ENCODE data around the gene SALL4.
"Not testable (repeated sequence)": the region's sequence is repeated elsewhere in the genome, so short reads cannot be mapped to it uniquely, and the experiment has no call there.

Gene SALL4

DNA sequence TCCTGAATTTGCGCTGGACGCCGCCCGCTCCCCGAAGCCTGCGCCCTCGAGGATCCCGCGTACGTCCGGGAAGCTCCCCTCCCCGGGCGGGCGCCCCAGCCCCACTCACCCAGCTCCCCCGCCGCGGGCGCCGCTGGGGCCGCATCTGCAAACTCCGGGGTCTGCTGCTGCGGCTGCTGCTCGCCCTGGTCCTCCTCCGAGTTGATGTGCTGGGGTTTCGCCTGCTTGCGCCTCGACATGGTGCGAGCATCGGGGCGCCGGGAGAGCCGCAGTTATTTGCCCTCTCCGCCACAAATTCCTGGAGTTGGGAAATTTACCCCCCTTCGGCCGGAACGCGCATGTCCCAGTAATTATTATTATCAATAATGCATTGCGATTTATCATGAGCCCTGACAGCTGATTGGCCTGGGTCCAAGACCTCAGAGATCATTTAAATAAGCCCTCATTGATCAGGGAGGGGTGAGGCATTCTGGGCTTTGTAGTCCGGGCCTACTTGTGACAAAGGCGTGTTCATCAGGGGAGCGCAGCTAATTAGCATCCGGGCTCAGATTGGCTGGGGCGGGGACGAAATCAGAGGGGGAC is at the start of gene SALL4:
Gene SALL4, minus strand, starts transcription at position 352 of the 582 bp plus-strand sequence. Its CDS starts 113 bp downstream, at position 239.
- no peak for DNase-seq

DNA sequence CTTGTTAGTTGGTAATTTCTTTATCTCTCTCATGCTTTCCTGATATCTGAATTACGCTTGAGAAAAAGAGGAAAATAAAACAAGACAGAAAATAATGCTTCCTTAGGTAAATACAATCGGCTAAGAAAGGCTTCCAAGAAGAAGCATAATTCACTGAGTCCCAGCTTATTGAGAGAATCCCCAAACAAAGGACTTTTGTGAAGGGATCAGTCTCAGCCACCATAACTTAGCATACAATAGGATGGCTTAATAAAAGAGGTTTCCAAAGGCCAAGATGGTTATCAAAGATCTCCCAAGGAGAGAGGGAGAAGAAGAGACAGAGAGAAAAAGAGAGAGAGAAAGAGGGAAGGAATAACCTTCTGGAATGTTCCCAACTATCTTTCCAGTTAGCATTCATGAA is 46.0 kb upstream of the SALL4 start:
- DNase-seq: no peak

DNA sequence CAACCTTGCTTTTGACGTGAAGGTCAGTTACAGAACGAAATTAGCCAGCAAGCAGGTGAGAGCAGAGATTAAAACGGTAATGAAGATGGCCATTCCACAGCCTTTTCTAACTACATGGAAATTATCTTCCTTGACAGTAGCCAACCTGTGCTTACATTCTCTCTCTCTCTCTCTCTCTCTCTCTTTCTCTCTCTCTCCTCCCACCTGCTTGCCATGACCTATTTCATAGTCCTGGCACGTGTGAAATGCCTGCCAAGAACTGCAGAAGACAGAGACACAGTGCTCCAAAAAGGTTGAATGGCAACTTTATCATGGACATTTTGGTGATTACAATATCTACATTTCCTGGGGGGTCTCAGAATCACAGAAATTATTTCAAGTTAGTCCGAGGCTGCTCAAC is 38.5 kb upstream of the SALL4 start:
- no peak for DNase-seq

DNA sequence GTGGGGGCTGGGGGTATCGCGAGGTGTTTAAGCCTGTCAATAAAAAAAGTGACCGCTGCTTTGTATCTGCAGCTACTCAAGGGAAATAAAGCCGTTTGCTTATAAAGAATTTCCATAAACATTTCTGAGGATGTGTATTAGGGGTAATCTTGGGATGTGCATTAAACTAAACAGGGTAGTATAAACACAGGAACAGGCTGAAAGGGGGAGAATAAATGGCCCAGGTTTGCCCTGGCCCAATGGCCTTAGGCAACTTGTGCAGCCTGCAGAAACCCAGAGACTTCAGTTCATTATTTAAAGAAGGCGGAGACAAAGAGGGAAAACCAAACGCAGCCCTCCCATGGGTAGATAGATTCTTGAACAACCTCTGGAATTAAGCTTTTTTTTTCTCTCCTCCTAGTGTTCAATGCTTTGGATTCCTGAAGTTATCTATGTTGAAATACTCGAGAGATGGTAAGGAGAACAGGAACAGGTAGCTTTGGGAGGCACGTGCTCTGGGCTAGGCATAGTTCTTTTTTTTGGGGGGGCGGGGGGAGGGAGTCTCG is 35.6 kb upstream of the SALL4 start:
- no peak for DNase-seq

DNA sequence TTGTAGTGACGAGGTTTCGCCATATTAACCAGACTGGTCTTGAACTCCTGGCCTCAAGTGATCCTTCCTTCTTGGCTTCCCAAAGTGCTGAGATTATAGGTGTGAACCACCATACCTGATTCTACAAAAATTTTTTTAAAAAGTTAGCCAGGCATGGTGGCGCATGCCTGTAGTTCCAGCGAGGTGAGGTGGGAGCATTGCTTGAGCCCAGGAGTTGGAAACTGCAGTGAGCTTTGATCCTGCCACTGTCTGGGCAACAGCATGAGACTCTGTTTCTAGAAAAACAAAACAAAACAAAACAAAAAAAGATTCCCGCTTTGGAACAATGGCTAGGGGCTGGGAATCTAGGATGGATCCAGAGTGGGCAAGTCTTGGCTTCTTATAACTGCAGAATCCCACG is 35.1 kb upstream of the SALL4 start:
- no peak for DNase-seq

DNA sequence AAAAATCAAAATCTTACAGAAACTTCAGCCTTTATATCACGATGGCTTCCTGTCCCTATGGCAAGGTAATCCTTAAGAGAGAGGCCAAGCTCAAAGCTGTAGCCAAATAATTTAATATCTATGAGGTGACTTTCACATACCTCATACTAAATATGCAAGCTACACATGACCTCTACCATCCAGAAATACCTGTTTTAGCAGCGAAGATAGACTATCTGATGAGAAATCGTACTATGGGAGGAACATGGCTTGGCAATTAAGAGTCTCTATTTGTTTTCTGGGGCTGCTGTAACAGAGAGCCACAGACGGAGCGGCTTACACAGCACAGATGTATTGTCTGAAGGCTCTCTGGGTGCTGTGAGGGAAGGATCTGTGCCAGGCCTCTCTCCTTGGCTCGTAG is 31.0 kb upstream of the SALL4 start:
- no peak for DNase-seq

DNA sequence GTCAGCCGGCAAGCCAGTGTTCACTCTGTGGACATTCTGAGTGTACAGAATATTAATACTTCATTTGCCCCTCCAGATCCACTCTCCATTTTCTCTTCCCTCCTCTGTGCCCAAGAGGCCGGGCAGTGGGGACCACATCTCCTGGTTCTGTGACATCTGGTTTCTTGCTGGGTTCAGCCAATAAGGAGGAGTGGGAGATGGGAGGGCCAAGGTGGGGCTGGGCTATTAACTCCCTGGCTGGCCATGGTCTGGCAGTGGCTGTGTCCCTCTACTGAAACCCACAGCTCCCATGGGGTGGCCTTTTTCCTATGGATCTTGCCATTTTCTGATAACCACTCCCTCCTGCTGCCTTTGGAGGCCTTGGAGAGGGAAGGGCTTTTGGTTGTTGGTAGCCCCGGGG is 30.0 kb upstream of the SALL4 start:
- no peak for DNase-seq

DNA sequence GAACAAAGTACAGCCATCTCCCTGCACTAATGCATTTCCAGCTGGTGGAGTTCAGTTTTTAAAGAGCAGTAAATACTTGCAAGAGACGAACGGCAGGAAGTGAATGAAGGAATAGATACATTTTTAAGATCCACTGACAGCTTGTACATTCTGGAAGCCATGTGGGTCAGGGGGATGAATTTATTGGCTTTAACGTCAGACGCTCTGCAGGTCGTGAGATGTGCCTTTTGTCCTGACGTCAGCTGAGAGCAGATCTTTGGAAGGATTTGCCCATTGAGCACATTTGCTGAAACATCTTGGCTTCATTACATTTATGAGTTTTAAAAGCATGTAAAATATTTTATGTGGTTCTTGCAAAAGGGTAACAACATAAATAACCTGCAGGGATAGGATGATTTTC is 29.5 kb upstream of the SALL4 start:
- DNase-seq: no peak

DNA sequence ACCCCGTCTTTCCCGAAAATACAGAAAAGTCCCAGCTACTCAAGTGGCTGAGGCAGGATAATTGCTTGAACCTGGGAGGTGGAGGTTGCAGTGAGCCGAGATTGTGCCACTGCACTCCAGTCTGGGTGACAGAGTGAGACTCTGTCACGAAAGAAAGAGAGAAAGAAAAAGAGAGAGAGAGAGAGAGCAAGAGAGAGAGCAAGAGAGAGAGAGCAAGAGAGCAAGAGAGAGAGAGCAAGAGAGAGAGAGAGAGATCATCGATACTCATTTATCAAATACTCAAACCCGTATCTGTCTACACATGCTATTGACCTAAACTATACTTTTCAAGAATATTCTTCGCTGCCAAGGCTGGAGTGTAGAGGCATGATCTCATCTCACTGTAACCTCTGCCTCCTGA is 28.2 kb upstream of the SALL4 start:
- no peak for DNase-seq

DNA sequence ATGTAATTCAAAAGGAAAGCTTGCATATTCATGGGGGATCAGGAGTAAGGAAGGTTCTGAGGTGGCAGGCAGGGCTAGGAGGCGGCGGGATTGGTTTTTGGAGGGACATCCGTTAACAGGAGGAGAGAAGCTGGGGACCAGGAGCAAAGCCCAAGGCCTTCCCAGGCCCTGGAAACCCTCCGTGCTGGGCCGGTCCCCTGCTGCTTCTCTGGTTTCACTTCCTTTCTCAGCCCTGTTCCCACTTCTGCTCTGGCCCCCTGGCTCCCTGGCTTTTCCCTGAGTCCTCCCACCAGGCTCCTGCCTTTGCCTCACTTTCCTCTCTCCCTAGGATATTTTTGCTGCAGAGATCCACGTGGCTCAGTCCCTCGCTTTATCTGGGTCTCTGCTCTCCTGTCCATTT is 26.4 kb upstream of the SALL4 start:
- DNase-seq: no peak

DNA sequence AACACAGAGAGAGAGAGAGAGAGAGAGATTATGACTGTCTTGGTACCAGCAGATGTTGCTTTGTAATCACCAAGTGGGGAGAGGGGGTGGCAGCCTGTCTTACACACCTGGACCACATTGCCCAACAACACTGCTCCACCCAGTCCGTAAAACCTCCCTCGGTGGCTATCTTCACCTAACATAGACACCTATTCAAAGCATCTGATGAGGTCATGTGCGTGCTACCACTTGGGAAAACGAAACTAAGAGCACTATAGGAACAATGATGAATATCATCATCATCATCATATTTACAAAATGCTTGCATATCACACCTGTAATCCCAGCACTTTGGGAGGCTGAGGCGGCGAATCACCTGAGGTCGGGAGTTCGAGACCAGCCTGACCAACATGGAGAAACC is 24.1 kb upstream of the SALL4 start:
- DNase-seq: no peak

DNA sequence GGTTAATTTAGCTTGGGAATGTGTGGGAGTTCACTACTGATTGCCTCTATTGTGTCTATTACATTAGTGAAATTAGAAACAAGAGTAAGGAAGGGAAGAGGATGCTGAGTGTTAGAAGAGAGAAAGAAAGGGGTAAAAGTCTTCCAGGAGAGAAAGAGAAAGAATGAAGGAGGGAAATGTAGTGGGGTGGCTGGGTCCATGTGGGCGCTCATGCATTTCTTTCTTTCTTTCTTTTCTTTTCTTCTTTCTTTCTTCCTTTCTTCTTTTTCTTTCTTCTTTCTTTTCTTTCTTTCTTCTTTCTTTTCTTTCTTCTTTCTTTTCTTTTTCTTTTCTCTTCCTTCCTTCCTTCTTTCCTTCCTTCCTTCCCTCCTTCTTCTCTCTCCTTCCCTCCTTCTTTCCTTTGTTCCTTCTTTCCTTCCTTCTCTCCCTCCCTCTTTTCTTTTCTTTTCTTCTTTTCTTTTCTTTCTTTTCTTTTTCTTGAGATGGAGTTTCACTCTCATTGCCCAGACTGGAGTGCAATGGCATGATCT is 16.2 kb upstream of the SALL4 start:
- DNase-seq: no peak

DNA sequence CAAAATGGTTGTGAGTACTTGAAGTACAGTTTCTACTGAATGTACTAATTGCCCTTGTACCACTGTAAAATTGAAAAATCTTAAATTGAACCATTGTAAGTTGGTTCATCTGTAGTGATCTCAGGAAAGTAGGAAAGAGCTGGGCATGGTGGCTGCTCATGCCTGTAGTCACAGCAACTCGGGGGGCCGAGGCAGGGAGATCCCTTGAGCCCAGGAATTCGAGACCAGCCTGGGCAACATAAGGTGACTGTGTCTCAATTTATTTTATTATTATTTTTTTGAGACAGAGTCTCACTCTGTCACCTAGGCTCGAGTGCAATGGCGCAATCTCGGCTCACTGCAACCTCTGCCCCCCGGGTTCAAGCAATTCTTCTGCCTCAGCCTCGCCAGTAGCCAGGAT is 14.5 kb upstream of the SALL4 start:
- not testable (repeated sequence) for DNase-seq

DNA sequence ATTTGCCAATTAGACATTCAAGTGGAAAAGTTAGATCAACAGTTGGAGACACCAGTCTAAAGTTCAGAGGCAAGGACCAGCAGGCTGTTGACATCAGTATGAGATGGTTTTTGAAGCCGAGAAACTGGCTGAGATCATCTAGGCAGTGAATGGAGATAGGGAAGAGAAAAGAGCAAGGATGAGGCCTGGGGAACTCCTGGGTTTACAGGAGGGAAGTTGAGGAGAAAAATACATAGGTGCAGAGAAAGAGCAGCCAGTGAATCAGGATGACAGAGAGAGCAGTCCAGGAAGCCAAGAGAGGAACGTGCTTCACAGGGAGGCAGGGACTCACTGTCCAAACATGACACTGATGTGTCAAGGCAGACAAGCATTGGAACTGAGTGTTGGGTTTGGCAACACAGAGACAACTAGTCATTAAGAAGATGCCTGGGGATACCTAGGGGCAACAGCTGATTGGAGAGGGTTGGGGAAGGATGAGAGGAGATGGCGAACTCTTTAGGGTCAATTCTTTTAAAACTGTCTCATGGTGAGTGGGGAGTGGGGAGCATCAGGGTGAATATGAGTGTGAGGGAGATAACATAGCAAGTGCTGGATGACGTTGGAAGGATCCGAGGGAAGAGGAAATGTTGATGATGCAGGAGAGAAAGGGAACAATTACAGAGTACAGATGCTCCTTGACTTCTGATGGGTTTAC is 13.2 kb upstream of the SALL4 start:
- DNase-seq: no peak

DNA sequence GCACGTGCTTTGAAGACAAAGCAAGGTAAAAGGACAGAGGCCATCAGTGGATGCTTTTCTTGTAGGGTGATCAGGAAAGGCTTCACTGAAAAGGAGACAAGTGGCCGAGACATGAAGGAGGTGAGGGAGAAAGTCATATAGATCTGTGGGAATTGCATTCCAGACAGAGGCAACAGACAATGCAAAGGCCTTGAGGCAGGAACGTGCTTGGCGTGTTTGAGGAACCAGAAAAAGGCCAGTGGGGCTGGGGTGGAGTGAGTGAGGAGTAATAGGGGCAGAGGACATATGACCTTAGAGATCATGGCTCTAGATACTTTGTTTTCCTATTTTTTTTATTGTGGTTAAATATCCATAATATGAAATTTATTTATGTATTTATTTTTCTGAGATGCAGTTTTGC is 10.5 kb upstream of the SALL4 start:
- no peak for DNase-seq

DNA sequence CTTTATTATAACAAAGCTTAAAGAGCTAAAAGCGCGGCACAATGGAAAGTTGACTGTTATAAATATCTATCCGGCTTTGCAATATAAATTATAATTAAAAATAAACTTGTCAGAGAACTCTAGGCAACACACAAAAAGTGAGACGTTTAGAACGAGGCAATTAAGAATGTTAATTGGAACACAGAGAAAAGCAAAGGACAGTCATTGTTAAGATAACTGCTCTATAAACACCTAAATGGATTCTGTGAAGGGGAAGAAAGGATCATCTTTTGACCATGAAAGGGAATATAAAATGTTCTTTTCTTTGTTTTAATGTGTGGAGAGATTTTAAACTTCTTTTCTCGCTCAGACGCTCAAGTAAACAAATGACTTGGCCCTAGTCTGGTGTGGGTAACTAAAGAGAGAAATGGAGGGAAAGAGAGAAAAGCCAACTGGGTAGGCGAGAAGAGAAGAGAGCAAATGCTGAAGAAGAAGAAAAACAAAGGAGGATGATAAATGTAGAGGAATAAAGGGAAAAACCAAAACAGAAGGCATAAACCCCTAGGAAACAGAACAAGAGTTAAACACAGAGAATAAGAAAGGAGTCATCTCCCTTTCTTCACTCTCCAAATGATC is 9.3 kb upstream of the SALL4 start:
- DNase-seq: no peak

DNA sequence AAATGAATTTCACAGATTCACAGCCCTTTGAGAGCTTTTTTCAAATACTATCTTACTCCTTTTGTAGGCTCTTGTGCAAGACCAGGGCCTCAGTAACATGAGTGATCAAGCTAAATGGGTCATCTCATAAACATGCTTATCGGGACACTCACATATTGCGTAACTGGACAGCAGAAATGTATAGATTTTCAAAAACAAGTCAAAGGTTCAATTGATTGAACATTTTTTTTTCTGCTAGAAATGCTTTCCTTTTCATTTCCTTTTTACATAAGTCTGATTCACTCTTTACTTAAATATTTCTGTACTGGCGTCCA is 8.7 kb upstream of the SALL4 start:
- no peak for DNase-seq

DNA sequence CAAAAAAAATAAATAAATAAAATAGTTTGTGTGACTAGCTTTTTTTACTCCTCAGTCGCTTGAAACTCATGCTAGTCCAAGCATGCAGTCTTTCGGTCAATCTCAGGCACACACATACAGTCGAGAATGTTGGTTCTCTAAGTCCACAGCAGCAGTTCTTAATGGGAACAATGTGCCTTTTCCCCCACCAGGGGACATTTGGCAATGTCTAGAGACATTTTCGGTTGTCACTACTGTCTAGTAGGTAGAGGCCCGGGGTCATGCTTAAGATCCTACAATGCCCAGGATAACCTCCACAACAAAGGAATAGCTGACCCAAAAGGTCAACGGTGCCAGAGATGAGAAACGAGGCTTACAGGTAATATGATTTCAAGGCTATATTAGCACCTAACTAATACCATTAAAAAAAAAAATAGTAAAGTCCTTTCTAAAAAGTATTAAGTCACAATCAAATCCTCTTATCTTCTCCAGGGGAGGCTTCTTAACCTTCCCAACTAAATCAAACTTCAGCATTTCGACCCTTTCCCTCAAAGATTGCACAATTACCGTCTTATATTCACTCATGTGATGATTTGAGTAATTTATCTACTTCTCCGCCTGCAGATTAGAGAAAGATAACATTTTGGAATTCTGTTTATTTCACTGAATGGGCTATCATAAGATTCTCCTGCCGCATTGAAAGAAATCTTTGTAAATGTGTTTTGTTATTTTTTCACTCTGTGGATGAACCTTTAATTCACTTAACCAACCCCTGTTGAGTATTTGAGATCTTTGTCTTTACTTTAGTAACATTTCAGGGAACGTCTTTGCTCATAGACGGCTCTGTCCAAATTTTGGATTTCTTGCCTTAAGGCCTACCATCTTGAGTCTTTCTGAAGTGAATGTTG is 8.1 kb upstream of the SALL4 start:
- DNase-seq: no peak

DNA sequence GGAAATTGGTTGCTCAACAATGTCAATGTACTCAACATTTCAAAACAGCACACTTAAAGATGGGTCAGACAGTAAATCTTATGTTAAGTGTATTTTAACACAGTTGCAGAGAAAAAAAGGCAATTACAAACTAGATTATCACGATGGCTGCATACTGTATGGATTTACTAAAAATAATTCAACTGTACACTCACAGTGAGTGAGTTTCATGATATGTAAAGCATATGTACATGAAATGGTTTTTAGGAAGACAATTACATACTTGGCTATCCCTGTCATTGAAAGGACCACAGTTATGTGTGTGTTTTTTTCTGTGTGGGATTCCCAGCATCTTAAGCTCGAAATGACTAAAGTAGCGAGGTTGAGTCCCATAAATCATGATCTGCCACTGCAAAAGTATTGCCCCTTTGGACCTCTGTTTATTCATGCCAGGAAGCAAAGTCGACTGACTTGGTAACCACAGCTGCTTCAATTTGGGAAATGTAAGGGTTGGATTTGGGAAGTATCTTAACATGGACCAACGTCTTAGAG is 5.5 kb upstream of the SALL4 start:
- DNase-seq: no peak

DNA sequence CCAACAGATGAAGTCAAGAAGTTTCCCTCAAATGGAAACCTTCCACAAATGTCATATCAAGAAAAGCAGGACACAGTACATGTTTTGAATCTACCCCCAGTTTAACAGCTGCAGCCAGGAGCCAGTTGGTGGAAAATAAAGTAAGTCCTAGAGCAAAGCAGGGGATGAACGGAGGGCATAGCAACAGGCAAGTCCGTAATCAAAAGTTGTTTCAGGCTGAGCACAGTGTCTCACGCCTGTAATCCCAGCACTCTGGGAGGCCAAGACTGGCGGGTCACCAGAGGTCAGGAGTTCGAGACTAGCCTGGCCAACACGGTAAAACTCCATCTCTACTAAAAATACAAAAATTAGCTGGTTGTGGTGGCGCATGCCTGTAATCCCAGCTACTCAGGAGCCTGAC is 2.4 kb upstream of the SALL4 start:
- no peak for DNase-seq

DNA sequence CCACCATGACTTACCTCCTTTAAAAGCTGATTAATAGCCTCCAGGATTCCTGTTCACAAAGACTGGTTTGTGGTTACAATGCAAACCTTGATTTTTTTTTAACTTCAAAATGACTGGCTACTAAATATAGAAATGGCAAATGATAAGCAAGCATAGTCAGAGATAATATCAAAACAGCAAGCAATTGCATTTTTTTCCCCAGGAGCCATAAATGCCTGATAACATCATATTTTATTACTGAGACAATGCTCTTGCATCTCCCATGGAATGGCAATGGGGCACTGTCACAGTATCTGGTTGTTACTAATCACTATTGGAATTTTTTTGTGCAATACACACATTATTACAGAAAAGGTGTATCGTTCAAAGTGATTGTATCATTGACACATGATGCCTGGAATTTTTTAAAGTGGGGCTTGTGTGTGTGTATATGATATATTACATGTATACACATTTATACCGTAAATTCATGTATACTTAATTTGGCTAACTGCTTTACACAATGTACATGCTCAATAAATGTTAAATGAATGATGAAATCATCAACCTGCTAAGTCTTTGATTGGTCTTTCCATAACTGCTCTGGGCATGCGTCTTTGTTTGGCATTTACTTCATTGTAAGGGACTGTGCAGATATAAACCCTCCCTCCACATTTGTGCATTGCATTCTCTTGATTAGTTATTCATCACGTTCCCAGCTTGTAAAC is 980 bp upstream of the SALL4 start:
- no peak for DNase-seq

DNA sequence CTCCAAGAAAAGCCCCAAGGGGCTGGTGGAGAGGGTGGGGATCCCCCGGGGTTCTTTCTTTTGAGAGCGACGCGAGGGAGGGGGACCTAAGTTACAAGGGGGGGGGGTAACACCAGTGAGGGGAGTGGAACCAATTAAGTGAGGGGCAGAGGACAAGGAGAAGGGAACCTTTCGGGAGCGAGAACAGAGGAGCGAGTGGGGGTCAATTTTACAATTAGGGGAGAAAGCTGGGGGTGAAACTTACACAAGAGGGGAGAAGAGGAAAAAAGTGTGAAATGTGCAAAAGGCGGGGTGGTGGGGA is 548 bp downstream of the SALL4 start:
- no peak for DNase-seq
